Occipital lobe (tissue), 2 donors: ENCODE data around the gene CNN2. TPM values are rescaled to one million over a fixed set of nuclear protein-coding genes. Genes with fewer than 3 reads are reported as not detected.

Experiments
- DNase-seq: peaks from one replicate; lab custom pipeline; 2025; lab: John Stamatoyannopoulos, UW
- total RNA-seq: library from RNA; depleted of rRNA; stranded (reverse); fragments of >200 nt; gene quantifications from one replicate; pipeline ENCODE4 v1.2.3, GENCODE V29; 2014

CNN2 gene
- total RNA-seq, 1 donor from 2014 or later: 9.5 TPM

DNA sequence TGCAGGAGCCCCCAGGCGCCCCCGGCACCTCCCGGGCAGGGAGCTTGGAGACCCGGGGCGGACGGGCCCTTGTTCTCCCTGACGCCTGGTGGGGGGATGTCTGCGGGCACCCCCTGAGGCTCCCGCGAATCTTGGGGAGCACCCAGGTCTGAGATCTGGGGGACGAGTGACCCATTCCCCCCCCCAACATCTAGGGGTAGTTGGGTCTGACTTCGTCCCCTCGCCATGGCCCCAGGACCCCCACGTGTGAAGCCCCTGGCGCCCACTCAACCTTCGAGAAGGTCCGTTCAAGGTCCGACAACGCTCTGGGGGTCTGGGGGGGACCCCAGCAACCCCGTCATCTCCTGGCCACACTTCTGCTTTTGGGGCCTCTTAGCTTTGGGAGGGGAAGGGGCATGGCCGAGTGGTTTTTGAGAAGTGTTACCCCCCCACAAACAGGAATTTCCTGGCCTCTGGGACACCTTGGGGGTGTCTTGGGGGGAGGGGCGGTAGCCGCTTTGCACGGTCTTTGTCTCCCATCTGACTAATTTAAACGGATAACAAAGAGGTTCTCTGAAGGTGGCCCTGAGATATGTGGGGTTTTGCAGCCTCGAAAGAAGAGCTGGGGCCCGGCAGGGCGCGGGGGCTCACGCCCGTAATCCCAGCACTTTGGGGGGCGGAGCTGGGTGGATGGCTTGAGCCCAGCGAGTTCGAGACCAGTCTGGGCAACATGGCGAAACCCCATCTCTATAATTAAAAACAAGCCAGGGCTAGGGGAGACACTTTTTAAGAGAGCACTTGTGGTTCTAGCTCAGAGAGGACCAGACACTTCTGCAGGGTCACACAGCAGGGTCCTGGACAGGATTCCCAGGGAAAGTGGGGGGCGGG is 608 bp downstream of the CNN2 start:
- no peak for DNase-seq

- no peak for DNase-seq
Observed at GRCh38 chr19:1027650-1028061, 1.2 kb downstream of the CNN2 start.

DNA sequence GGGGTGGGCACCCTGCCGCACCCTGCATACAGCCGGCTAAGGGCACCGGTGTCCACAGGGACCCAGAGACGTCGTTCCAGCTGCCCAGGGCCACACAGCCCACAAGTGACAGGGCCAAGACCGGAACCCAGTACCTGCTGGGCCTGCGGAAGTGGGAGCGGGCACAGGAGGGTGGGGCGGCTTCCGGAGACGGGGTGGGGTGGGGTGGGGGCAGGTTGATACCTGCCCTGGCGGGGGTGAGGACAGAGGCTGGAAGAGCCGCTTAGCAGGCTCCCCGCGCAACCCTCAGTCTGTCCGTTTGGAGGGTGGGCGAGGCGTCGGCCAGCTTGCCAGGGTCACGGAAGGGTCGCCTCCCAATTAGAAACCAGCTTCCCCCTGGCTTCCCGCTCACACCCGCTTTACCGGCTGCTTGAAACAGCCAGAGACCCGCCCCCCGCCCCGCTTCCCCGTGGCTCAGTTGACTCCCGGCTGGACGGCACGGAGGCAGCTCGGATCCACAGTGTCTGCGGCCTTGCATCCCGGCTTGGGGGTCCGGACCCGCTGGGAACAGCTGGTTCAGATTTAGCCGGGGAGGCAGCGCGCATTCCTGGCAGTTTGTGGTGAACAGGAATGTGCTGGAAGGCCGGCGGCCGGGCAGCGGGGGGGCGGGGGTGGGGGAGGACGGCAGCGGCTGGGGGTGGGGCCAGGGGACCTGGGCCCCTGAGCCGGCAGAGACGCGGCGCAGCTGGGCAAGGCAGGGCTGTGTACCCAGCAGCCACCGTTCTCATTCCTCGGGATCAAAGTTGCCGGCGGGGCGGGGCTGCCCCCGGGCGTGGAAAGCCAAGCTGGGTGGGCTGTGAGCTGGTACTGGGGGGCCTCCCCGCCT is 1.9 kb downstream of the CNN2 start:
- DNase-seq: no peak

GRCh38 chr19:1032264-1032867 is 6.0 kb downstream of the CNN2 start:
- DNase-seq: no peak

- no peak for DNase-seq
Observed at GRCh38 chr19:1035998-1036621, 9.7 kb downstream of the CNN2 start.

- DNase-seq: no peak
Observed at GRCh38 chr19:1037621-1038064, 11.2 kb downstream of the CNN2 start.

- no peak for DNase-seq
Observed at GRCh38 chr19:1038978-1039645, 12.7 kb downstream of the CNN2 start.

GRCh38 chr19:1039646-1040475 is 13.5 kb downstream of the CNN2 start, which contains the start of gene ABCA7:
ABCA7 (plus strand) TSS chr19:1040107; CDS start chr19:1041362, 1,255 bp downstream.
- DNase-seq: peak; percentile 93

- DNase-seq: peak; percentile 86
Observed at GRCh38 chr19:1040476-1041271, 14.3 kb downstream of the CNN2 start.

DNA sequence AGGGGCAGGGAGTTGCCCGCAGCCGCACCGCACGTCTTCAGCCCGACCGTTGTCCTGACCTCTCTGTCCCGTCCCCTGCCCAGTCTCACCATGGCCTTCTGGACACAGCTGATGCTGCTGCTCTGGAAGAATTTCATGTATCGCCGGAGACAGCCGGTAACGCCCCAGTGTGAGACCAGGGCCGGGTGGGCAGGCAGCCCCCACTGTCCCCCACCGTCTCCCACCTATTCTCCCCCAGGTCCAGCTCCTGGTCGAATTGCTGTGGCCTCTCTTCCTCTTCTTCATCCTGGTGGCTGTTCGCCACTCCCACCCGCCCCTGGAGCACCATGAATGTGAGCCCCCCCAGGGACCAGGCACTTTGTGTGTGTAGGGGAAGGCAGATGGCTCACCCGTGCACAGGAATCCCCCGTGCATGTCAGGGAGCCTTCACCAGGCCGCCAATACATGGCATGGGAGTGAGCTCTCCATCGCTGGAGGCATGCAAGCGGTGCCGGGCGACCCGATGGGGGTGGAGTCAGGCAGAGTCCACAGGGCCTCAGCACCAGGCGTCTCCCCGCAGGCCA is 14.9 kb downstream of the CNN2 start:
- no peak for DNase-seq

GRCh38 chr19:1041835-1042685 is 15.7 kb downstream of the CNN2 start:
- DNase-seq: no peak

DNA sequence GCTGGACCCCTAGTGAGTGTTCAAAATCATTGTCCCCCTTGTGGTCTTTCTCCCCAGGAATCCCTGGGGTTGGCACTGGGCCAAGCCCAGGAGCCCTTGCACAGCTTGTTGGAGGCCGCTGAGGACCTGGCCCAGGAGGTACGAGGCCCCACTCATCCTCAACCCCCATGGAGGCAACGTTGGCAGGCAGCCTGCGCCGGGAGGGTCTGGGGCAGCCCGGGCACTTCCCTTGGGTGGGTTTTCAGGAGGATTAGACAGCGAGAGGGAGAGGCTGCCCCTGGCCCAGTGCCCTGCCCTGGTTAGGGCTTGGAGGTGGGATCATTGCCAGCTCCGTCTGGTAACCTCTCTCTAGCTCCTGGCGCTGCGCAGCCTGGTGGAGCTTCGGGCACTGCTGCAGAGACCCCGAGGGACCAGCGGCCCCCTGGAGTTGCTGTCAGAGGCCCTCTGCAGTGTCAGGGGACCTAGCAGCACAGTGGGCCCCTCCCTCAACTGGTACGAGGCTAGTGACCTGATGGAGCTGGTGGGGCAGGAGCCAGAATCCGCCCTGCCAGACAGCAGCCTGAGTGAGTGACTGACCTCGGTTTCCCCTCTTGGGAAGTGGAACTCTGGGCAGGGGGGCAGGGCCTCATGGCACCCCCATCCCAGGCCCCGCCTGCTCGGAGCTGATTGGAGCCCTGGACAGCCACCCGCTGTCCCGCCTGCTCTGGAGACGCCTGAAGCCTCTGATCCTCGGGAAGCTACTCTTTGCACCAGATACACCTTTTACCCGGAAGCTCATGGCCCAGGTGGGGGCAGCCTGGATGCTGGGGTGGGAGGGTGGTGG is 16.5 kb downstream of the CNN2 start:
- DNase-seq: no peak

- no peak for DNase-seq
Observed at GRCh38 chr19:1045247-1045603, 18.8 kb downstream of the CNN2 start.

GRCh38 chr19:1046117-1046626 is 19.8 kb downstream of the CNN2 start:
- no peak for DNase-seq

DNA sequence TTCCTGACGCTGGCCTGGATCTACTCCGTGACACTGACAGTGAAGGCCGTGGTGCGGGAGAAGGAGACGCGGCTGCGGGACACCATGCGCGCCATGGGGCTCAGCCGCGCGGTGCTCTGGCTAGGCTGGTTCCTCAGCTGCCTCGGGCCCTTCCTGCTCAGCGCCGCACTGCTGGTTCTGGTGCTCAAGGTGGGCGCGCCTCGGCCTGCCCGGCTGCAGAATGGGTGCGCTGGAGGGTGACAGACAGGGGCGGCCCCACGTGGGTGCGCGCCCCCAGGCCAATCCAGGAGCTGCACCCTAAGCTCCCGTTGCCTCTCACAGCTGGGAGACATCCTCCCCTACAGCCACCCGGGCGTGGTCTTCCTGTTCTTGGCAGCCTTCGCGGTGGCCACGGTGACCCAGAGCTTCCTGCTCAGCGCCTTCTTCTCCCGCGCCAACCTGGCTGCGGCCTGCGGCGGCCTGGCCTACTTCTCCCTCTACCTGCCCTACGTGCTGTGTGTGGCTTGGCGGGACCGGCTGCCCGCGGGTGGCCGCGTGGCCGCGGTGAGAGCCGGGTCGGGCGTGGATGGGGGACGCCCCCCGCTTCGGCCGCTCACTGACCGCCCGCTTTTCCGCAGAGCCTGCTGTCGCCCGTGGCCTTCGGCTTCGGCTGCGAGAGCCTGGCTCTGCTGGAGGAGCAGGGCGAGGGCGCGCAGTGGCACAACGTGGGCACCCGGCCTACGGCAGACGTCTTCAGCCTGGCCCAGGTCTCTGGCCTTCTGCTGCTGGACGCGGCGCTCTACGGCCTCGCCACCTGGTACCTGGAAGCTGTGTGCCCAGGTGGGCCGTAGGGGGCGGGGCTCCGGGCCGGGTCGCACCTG is 20.7 kb downstream of the CNN2 start:
- DNase-seq: no peak

GRCh38 chr19:1047696-1048147 is 21.3 kb downstream of the CNN2 start:
- no peak for DNase-seq
